Measurements from ENCODE around the gene NEK9.

NEK9 gene

GRCh38 chr14:75126679-75127473 is at the start of gene NEK9:
Gene NEK9 (minus strand): TSS chr14:75127048. CDS start chr14:75126921, 127 bp downstream.
- DNase-seq (ENCODE audit: low read depth in 2 of 2): peak; percentile 86
- peak within 1 kb of the TSS; percentile 47 to 73 for H3K4me3 ChIP-seq (replicated peaks in 1 of 2; ENCODE audit: low read depth in 2 of 2, low read length in 2 of 2)
- TF ChIP-seq, protein P1, sequence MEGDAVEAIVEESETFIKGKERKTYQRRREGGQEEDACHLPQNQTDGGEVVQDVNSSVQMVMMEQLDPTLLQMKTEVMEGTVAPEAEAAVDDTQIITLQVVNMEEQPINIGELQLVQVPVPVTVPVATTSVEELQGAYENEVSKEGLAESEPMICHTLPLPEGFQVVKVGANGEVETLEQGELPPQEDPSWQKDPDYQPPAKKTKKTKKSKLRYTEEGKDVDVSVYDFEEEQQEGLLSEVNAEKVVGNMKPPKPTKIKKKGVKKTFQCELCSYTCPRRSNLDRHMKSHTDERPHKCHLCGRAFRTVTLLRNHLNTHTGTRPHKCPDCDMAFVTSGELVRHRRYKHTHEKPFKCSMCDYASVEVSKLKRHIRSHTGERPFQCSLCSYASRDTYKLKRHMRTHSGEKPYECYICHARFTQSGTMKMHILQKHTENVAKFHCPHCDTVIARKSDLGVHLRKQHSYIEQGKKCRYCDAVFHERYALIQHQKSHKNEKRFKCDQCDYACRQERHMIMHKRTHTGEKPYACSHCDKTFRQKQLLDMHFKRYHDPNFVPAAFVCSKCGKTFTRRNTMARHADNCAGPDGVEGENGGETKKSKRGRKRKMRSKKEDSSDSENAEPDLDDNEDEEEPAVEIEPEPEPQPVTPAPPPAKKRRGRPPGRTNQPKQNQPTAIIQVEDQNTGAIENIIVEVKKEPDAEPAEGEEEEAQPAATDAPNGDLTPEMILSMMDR (IDR thresholded peaks at IDR 0.05; ENCODE audit: low read depth, low read length): no peak

- peak within 1 kb of the TSS; percentile 88 to 94 for H3K4me3 ChIP-seq (replicated peaks in 1 of 2; ENCODE audit: low read depth in 2 of 2, low read length in 2 of 2)
- TF ChIP-seq, protein P1 (IDR thresholded peaks at IDR 0.05; ENCODE audit: low read depth, low read length): no peak
These were observed 49.4 kb upstream of the NEK9 start, which contains the start of gene TMED10 for GRCh38 chr14:75176142-75176820. Gene TMED10 (minus strand): TSS chr14:75176612. CDS start chr14:75176579, 33 bp downstream.

DNA sequence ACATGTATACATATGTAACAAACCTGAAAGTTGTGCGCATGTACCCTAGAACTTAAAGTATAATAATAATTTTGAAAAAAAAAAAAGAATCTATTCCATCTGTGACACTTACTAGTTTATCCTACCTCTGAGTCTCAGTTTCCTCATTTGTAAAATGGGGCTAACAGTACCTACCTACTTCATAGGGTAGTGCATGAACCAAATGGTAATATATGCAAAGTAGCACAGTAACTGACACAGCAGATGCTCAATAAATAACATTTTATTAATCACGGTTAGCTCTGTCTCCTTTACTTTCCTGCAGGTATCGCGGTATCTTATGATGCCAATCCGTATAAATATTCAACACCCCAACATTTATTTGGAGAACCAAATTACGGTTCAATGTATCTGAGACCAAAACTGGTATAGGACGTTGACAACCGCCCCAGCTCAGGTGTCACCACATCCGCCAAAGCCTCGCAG is 48.9 kb upstream of the NEK9 start:
- H3K4me3 ChIP-seq (replicated peaks in 1 of 2; ENCODE audit: low read depth in 2 of 2, low read length in 2 of 2): peak overlapping the region; percentile 88 to 94
- TF ChIP-seq, protein P1 (IDR thresholded peaks at IDR 0.05; ENCODE audit: low read depth, low read length): no peak
- no peak for DNase-seq (ENCODE audit: low read depth in 2 of 2)

More at GRCh38 chr14:75176142-75176820, 49.4 kb upstream of the NEK9 start, which contains the start of gene TMED10:
- DNase-seq (ENCODE audit: low read depth in 2 of 2): peak; percentile 93

DNA sequence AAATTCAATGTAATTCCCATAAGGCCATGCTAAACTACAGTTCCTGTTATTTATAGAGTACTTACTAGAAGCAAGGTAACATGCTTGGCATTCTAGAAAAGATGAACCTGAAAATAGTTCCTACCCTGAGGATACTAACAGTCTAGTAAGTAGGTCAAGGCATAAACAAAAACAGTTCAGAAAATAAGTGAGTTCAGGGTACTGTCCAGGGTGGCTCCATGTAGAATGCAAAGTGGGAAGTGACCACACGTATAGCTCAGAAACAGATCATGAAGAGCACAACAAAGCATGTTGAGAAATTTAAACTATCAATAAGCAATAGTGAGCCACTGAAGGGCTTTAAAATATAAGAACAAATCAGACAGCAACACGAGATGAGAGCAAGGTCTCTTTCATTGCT is 47.2 kb upstream of the NEK9 start:
- no peak overlapping the region for H3K4me3 ChIP-seq (replicated peaks in 1 of 2; ENCODE audit: low read depth in 2 of 2, low read length in 2 of 2)

GRCh38 chr14:75170772-75171171 is 43.9 kb upstream of the NEK9 start:
- no peak overlapping the region for H3K4me3 ChIP-seq (replicated peaks in 1 of 2; ENCODE audit: low read depth in 2 of 2, low read length in 2 of 2)
- TF ChIP-seq, protein P1 (IDR thresholded peaks at IDR 0.05; ENCODE audit: low read depth, low read length): no peak
- peak in 1 of 2 donors; percentile 33 for DNase-seq (ENCODE audit: low read depth in 2 of 2)

More for the DNA sequence above, 47.2 kb upstream of the NEK9 start:
- TF ChIP-seq, protein P1 (IDR thresholded peaks at IDR 0.05; ENCODE audit: low read depth, low read length): no peak
- no peak for DNase-seq (ENCODE audit: low read depth in 2 of 2)

- no peak overlapping the region for H3K4me3 ChIP-seq (replicated peaks in 1 of 2; ENCODE audit: low read depth in 2 of 2, low read length in 2 of 2)
- DNase-seq (ENCODE audit: low read depth in 2 of 2): no peak
- TF ChIP-seq, protein P1 (IDR thresholded peaks at IDR 0.05; ENCODE audit: low read depth, low read length): no peak
These were observed 41.9 kb upstream of the NEK9 start for GRCh38 chr14:75168586-75169335.
